Measurements from ENCODE around the gene AFP.

The AFP gene

DNA sequence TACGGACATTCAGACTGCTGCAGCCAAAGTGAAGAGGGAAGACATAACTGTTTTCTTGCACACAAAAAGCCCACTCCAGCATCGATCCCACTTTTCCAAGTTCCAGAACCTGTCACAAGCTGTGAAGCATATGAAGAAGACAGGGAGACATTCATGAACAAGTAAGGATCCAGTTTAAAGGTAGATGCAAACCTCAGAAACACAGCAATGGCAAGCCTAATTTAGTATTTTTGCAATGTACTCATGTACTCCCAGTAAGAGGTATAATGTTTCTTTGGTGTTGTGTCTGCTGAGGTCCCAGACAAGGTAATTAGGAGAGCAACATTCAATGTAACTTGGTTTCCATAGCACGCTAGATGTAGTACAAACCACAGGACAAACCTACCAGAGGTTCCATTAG lies 4.6 kb downstream of the AFP start:
- H3K9me2 ChIP-seq (replicated peaks; ENCODE audit: insufficient read depth, low read length), result no peaks in the 10 kb centered on the region
- TF ChIP-seq, protein P1, sequence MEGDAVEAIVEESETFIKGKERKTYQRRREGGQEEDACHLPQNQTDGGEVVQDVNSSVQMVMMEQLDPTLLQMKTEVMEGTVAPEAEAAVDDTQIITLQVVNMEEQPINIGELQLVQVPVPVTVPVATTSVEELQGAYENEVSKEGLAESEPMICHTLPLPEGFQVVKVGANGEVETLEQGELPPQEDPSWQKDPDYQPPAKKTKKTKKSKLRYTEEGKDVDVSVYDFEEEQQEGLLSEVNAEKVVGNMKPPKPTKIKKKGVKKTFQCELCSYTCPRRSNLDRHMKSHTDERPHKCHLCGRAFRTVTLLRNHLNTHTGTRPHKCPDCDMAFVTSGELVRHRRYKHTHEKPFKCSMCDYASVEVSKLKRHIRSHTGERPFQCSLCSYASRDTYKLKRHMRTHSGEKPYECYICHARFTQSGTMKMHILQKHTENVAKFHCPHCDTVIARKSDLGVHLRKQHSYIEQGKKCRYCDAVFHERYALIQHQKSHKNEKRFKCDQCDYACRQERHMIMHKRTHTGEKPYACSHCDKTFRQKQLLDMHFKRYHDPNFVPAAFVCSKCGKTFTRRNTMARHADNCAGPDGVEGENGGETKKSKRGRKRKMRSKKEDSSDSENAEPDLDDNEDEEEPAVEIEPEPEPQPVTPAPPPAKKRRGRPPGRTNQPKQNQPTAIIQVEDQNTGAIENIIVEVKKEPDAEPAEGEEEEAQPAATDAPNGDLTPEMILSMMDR (IDR thresholded peaks at IDR 0.05; ENCODE audit: insufficient read depth, low read length, poor library complexity, severe bottlenecking), result no peak
- TF ChIP-seq EZH2phosphoT487 (conservative IDR thresholded peaks at IDR 0.05; ENCODE audit: low read length), result no peak
- H4K20me1 ChIP-seq (ENCODE audit: low read depth, low read length), result no peaks in the 10 kb centered on the region
- no peaks in the 10 kb centered on the region for H3F3A ChIP-seq (ENCODE audit: insufficient read depth)
- H3K4me2 ChIP-seq (ENCODE audit: low read depth, low read length, poor library complexity, severe bottlenecking), result no peak overlapping the region
- no peak overlapping the region for H2AFZ ChIP-seq (ENCODE audit: low read depth, low read length, severe bottlenecking)
- no peaks in the 10 kb centered on the region for H3K36me3 ChIP-seq (ENCODE audit: low read length)
- H3K4me3 ChIP-seq (ENCODE audit: insufficient read depth, low read length, poor library complexity, severe bottlenecking), result no peak overlapping the region
- H3K9ac ChIP-seq (ENCODE audit: low read length), result no peak overlapping the region
- no peaks in the 10 kb centered on the region for H3K79me2 ChIP-seq (ENCODE audit: insufficient read depth, low read length)
- no peaks in the 10 kb centered on the region for H3K27me3 ChIP-seq (ENCODE audit: low read length)
- no peaks in the 10 kb centered on the region for H3K9me3 ChIP-seq (ENCODE audit: insufficient read depth, low read length)
- H3K27ac ChIP-seq (ENCODE audit: low read depth, low read length), result no peak overlapping the region

DNA sequence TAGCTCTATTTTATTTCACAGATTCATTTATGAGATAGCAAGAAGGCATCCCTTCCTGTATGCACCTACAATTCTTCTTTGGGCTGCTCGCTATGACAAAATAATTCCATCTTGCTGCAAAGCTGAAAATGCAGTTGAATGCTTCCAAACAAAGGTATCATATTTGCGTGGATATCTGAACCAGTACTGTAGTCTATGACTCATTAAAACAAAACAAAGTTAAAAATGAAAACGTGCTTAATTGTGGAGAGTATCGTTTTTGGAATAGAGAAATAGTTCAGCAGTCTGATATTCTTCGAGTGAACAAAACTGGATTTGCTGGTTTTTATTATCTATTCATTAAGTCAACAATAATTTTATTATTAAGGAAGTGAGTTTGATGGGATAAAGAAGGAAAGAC lies 6.3 kb downstream of the AFP start:
- Histone ChIP-seq H3K27me3 (ENCODE audit: low read length) (no peaks in the 10 kb centered on the region), H3K79me2 (ENCODE audit: insufficient read depth, low read length) (no peaks in the 10 kb centered on the region), H3K9me3 (ENCODE audit: insufficient read depth, low read length) (no peaks in the 10 kb centered on the region), H4K20me1 (ENCODE audit: low read depth, low read length) (no peaks in the 10 kb centered on the region), H3K4me3 (ENCODE audit: insufficient read depth, low read length, poor library complexity, severe bottlenecking) (no peak overlapping the region), H3K4me2 (ENCODE audit: low read depth, low read length, poor library complexity, severe bottlenecking) (no peak overlapping the region), H3K9me2 (replicated peaks; ENCODE audit: insufficient read depth, low read length) (no peaks in the 10 kb centered on the region), H2AFZ (ENCODE audit: low read depth, low read length, severe bottlenecking) (no peak overlapping the region), H3K9ac (ENCODE audit: low read length) (no peak overlapping the region), H3K36me3 (ENCODE audit: low read length) (no peaks in the 10 kb centered on the region), H3K27ac (ENCODE audit: low read depth, low read length) (no peak overlapping the region), H3F3A (ENCODE audit: insufficient read depth) (no peaks in the 10 kb centered on the region)
- TF ChIP-seq, protein P1 (IDR thresholded peaks at IDR 0.05; ENCODE audit: insufficient read depth, low read length, poor library complexity, severe bottlenecking), result no peak
- no peak for TF ChIP-seq EZH2phosphoT487 (conservative IDR thresholded peaks at IDR 0.05; ENCODE audit: low read length)

DNA sequence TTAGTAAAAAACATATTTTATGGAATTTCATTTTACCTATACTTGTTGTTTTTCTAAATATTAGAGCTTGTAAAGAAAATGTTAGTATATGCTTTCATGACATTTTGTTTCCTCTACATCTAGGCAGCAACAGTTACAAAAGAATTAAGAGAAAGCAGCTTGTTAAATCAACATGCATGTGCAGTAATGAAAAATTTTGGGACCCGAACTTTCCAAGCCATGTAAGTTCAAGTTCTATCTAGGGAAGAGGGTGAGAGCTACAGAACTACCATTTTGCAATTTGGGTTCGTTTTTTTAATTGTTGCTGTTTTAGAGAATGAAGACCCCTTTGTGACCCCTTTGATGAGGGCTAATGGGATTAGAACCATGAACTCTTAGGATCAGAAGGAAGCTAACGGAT lies 7.2 kb downstream of the AFP start:
- H3K27ac ChIP-seq (ENCODE audit: low read depth, low read length), result no peak overlapping the region
- H4K20me1 ChIP-seq (ENCODE audit: low read depth, low read length), result no peaks in the 10 kb centered on the region
- H3K79me2 ChIP-seq (ENCODE audit: insufficient read depth, low read length), result no peaks in the 10 kb centered on the region
- H3K4me2 ChIP-seq (ENCODE audit: low read depth, low read length, poor library complexity, severe bottlenecking), result no peak overlapping the region
- no peak overlapping the region for H3K9ac ChIP-seq (ENCODE audit: low read length)
- H3F3A ChIP-seq (ENCODE audit: insufficient read depth), result no peaks in the 10 kb centered on the region
- H3K4me3 ChIP-seq (ENCODE audit: insufficient read depth, low read length, poor library complexity, severe bottlenecking), result no peak overlapping the region
- no peaks in the 10 kb centered on the region for H3K9me2 ChIP-seq (replicated peaks; ENCODE audit: insufficient read depth, low read length)
- no peaks in the 10 kb centered on the region for H3K36me3 ChIP-seq (ENCODE audit: low read length)
- TF ChIP-seq, protein P1 (IDR thresholded peaks at IDR 0.05; ENCODE audit: insufficient read depth, low read length, poor library complexity, severe bottlenecking), result no peak
- H3K27me3 ChIP-seq (ENCODE audit: low read length), result no peaks in the 10 kb centered on the region
- H2AFZ ChIP-seq (ENCODE audit: low read depth, low read length, severe bottlenecking), result no peak overlapping the region
- no peaks in the 10 kb centered on the region for H3K9me3 ChIP-seq (ENCODE audit: insufficient read depth, low read length)
